ENCODE results near the gene EGF. TPM values are rescaled to one million over a fixed set of nuclear protein-coding genes. Genes with fewer than 3 reads are reported as not detected.
A peak's percentile ranks its signal among the peaks of the same experiment; 100 is the strongest.
"Not testable (repeated sequence)": the region's sequence is repeated elsewhere in the genome, so short reads cannot be mapped to it uniquely, and the experiment has no call there.

Gene EGF
- total and polyA plus RNA-seq, 5 donors from 2014 or later = 2.1 TPM; not detected in 4

GRCh38 chr4:109949099-109949718 lies 36.5 kb downstream of the EGF start:
- H3K4me1 Mint-ChIP-seq; ATAC-seq (ENCODE audit: low read depth in 2 of 2): not testable (repeated sequence)

GRCh38 chr4:109952612-109953011 lies 39.9 kb downstream of the EGF start:
- peaks cover 0 to 2% (median 0%) of the 10 kb centered on the region in 7 donors for H3K9me3 Mint-ChIP-seq
- H3K27me3 Mint-ChIP-seq = peaks cover 23% of the 10 kb centered on the region
- H3K36me3 Mint-ChIP-seq = no peaks in the 10 kb centered on the region
- no peaks in the 10 kb centered on the region for H3K4me1 Mint-ChIP-seq
- H3K27ac Mint-ChIP-seq = no peak overlapping the region
- ATAC-seq (ENCODE audit: low read depth in 2 of 2) (no peak), DNase-seq (no peak)
- Histone ChIP-seq H3K27ac (ENCODE audit: insufficient read depth, low read length, poor library complexity, severe bottlenecking) (no peak overlapping the region), H3K9me3 (ENCODE audit: control insufficient read depth in 2 of 2, low read length in 2 of 2) (no peaks in the 10 kb centered on the region), H3K4me3 (ENCODE audit: low read depth, low read length) (no peak overlapping the region), H3K4me1 (ENCODE audit: control insufficient read depth, insufficient read depth, low read length, poor library complexity, severe bottlenecking) (no peaks in the 10 kb centered on the region), H3K27me3 (ENCODE audit: control insufficient read depth, insufficient read depth, low read length) (no peaks in the 10 kb centered on the region), H3K36me3 (ENCODE audit: control insufficient read depth, insufficient read depth, low read length) (no peaks in the 10 kb centered on the region)
- no peak overlapping the region for H3K4me3 Mint-ChIP-seq

More at GRCh38 chr4:109949099-109949718, 36.5 kb downstream of the EGF start:
- not testable (repeated sequence) for H3K27ac Mint-ChIP-seq; H3K9me3 Mint-ChIP-seq; H3K4me3 ChIP-seq (ENCODE audit: low read depth, low read length); DNase-seq; H3K4me1 ChIP-seq (ENCODE audit: control insufficient read depth, insufficient read depth, low read length, poor library complexity, severe bottlenecking); H3K36me3 ChIP-seq (ENCODE audit: control insufficient read depth, insufficient read depth, low read length); H3K4me3 Mint-ChIP-seq; H3K27me3 ChIP-seq (ENCODE audit: control insufficient read depth, insufficient read depth, low read length); H3K9me3 ChIP-seq (ENCODE audit: control insufficient read depth in 2 of 2, low read length in 2 of 2); H3K36me3 Mint-ChIP-seq; H3K27ac ChIP-seq (ENCODE audit: insufficient read depth, low read length, poor library complexity, severe bottlenecking)
- H3K27me3 Mint-ChIP-seq = peaks cover 15% of the 10 kb centered on the region

- no peaks in the 10 kb centered on the region for H3K36me3 ChIP-seq (ENCODE audit: control insufficient read depth, insufficient read depth, low read length)
- no peak overlapping the region for H3K4me3 ChIP-seq (ENCODE audit: low read depth, low read length)
- H3K4me1 Mint-ChIP-seq = no peaks in the 10 kb centered on the region
- no peaks in the 10 kb centered on the region for H3K9me3 ChIP-seq (ENCODE audit: control insufficient read depth in 2 of 2, low read length in 2 of 2)
- H3K9me3 Mint-ChIP-seq = peaks cover 0 to 2% (median 0%) of the 10 kb centered on the region in 7 donors
- H3K4me1 ChIP-seq (ENCODE audit: control insufficient read depth, insufficient read depth, low read length, poor library complexity, severe bottlenecking) = no peaks in the 10 kb centered on the region
- ATAC-seq (ENCODE audit: low read depth in 2 of 2) (no peak), DNase-seq (no peak)
- H3K27me3 ChIP-seq (ENCODE audit: control insufficient read depth, insufficient read depth, low read length) = no peaks in the 10 kb centered on the region
- H3K27ac Mint-ChIP-seq = no peak overlapping the region
- no peak overlapping the region for H3K4me3 Mint-ChIP-seq
- no peak overlapping the region for H3K27ac ChIP-seq (ENCODE audit: insufficient read depth, low read length, poor library complexity, severe bottlenecking)
- H3K27me3 Mint-ChIP-seq = peaks cover 28% of the 10 kb centered on the region
- no peaks in the 10 kb centered on the region for H3K36me3 Mint-ChIP-seq
These were observed 40.9 kb downstream of the EGF start for GRCh38 chr4:109953556-109953955.

- H3K4me1 Mint-ChIP-seq = no peaks in the 10 kb centered on the region
- no peak overlapping the region for H3K4me3 Mint-ChIP-seq
These were observed 42.5 kb downstream of the EGF start for GRCh38 chr4:109955146-109955545.

GRCh38 chr4:109957227-109957626 lies 44.5 kb downstream of the EGF start:
- no peak overlapping the region for H3K27ac ChIP-seq (ENCODE audit: insufficient read depth, low read length, poor library complexity, severe bottlenecking)
- no peaks in the 10 kb centered on the region for H3K9me3 Mint-ChIP-seq

More at GRCh38 chr4:109955146-109955545, 42.5 kb downstream of the EGF start:
- DNase-seq (no peak), ATAC-seq (ENCODE audit: low read depth in 2 of 2) (no peak)
- no peaks in the 10 kb centered on the region for H3K4me1 ChIP-seq (ENCODE audit: control insufficient read depth, insufficient read depth, low read length, poor library complexity, severe bottlenecking)
- H3K27me3 ChIP-seq (ENCODE audit: control insufficient read depth, insufficient read depth, low read length) = no peaks in the 10 kb centered on the region
- H3K27ac ChIP-seq (ENCODE audit: insufficient read depth, low read length, poor library complexity, severe bottlenecking) = no peak overlapping the region
- Mint-ChIP-seq H3K9me3 (peaks cover 0 to under 1% (median 0%) of the 10 kb centered on the region in 7 donors), H3K27ac (no peak overlapping the region), H3K27me3 (peaks cover 29% of the 10 kb centered on the region), H3K36me3 (no peaks in the 10 kb centered on the region)
- H3K9me3 ChIP-seq (ENCODE audit: control insufficient read depth in 2 of 2, low read length in 2 of 2) = no peaks in the 10 kb centered on the region
- H3K36me3 ChIP-seq (ENCODE audit: control insufficient read depth, insufficient read depth, low read length) = no peaks in the 10 kb centered on the region
- H3K4me3 ChIP-seq (ENCODE audit: low read depth, low read length) = no peak overlapping the region

GRCh38 chr4:109959195-109959594 lies 46.5 kb downstream of the EGF start:
- H3K36me3 ChIP-seq (ENCODE audit: control insufficient read depth, insufficient read depth, low read length) = no peaks in the 10 kb centered on the region
- Mint-ChIP-seq H3K27ac (no peak overlapping the region), H3K4me3 (no peak overlapping the region), H3K9me3 (no peaks in the 10 kb centered on the region), H3K4me1 (no peaks in the 10 kb centered on the region), H3K36me3 (no peaks in the 10 kb centered on the region), H3K27me3 (peaks cover 28% of the 10 kb centered on the region)
- DNase-seq (no peak), ATAC-seq (ENCODE audit: low read depth in 2 of 2) (no peak)
- H3K4me3 ChIP-seq (ENCODE audit: low read depth, low read length) = no peak overlapping the region
- no peaks in the 10 kb centered on the region for H3K27me3 ChIP-seq (ENCODE audit: control insufficient read depth, insufficient read depth, low read length)
- no peak overlapping the region for H3K27ac ChIP-seq (ENCODE audit: insufficient read depth, low read length, poor library complexity, severe bottlenecking)
- no peaks in the 10 kb centered on the region for H3K9me3 ChIP-seq (ENCODE audit: control insufficient read depth in 2 of 2, low read length in 2 of 2)
- no peaks in the 10 kb centered on the region for H3K4me1 ChIP-seq (ENCODE audit: control insufficient read depth, insufficient read depth, low read length, poor library complexity, severe bottlenecking)

More at GRCh38 chr4:109957227-109957626, 44.5 kb downstream of the EGF start:
- Histone ChIP-seq H3K4me1 (ENCODE audit: control insufficient read depth, insufficient read depth, low read length, poor library complexity, severe bottlenecking) (no peaks in the 10 kb centered on the region), H3K36me3 (ENCODE audit: control insufficient read depth, insufficient read depth, low read length) (no peaks in the 10 kb centered on the region), H3K9me3 (ENCODE audit: control insufficient read depth in 2 of 2, low read length in 2 of 2) (no peaks in the 10 kb centered on the region), H3K27me3 (ENCODE audit: control insufficient read depth, insufficient read depth, low read length) (no peaks in the 10 kb centered on the region), H3K4me3 (ENCODE audit: low read depth, low read length) (no peak overlapping the region)
- peak overlapping the region in 1 of 3 donors; percentile 7 for H3K27ac Mint-ChIP-seq
- no peak for ATAC-seq (ENCODE audit: low read depth in 2 of 2)
- no peaks in the 10 kb centered on the region for H3K36me3 Mint-ChIP-seq
- no peaks in the 10 kb centered on the region for H3K4me1 Mint-ChIP-seq
- DNase-seq = no peak
- H3K27me3 Mint-ChIP-seq = peaks cover 23% of the 10 kb centered on the region
- no peak overlapping the region for H3K4me3 Mint-ChIP-seq

- peaks cover 0 to 1% (median 0%) of the 10 kb centered on the region in 7 donors for H3K9me3 Mint-ChIP-seq
- no peak for ATAC-seq (ENCODE audit: low read depth in 2 of 2)
- no peak overlapping the region for H3K27ac Mint-ChIP-seq
- Histone ChIP-seq H3K27me3 (ENCODE audit: control insufficient read depth, insufficient read depth, low read length) (peaks cover 2% of the 10 kb centered on the region), H3K4me1 (ENCODE audit: control insufficient read depth, insufficient read depth, low read length, poor library complexity, severe bottlenecking) (no peaks in the 10 kb centered on the region), H3K4me3 (ENCODE audit: low read depth, low read length) (no peak overlapping the region), H3K27ac (ENCODE audit: insufficient read depth, low read length, poor library complexity, severe bottlenecking) (no peak overlapping the region), H3K9me3 (ENCODE audit: control insufficient read depth in 2 of 2, low read length in 2 of 2) (no peaks in the 10 kb centered on the region), H3K36me3 (ENCODE audit: control insufficient read depth, insufficient read depth, low read length) (no peaks in the 10 kb centered on the region)
- H3K36me3 Mint-ChIP-seq = no peaks in the 10 kb centered on the region
- no peak for DNase-seq
- peaks cover 22% of the 10 kb centered on the region for H3K27me3 Mint-ChIP-seq
- no peaks in the 10 kb centered on the region for H3K4me1 Mint-ChIP-seq
- no peak overlapping the region for H3K4me3 Mint-ChIP-seq
These were observed 49.7 kb downstream of the EGF start for GRCh38 chr4:109962401-109962800.

- H3K9me3 ChIP-seq (ENCODE audit: control insufficient read depth in 2 of 2, low read length in 2 of 2) = no peaks in the 10 kb centered on the region
- peaks cover 3% of the 10 kb centered on the region for H3K4me1 ChIP-seq (ENCODE audit: control insufficient read depth, insufficient read depth, low read length, poor library complexity, severe bottlenecking)
- H3K36me3 Mint-ChIP-seq = no peaks in the 10 kb centered on the region
- peaks cover 0 to 7% (median 3%) of the 10 kb centered on the region in 4 donors for H3K4me1 Mint-ChIP-seq
- H3K27me3 ChIP-seq (ENCODE audit: control insufficient read depth, insufficient read depth, low read length) = peaks cover 10% of the 10 kb centered on the region
- H3K27ac ChIP-seq (ENCODE audit: insufficient read depth, low read length, poor library complexity, severe bottlenecking) = no peak overlapping the region
- H3K4me3 ChIP-seq (ENCODE audit: low read depth, low read length) = no peak overlapping the region
- ATAC-seq (ENCODE audit: low read depth in 2 of 2) = no peak
- peaks cover 21% of the 10 kb centered on the region for H3K27me3 Mint-ChIP-seq
- H3K27ac Mint-ChIP-seq = no peak overlapping the region
- no peak overlapping the region for H3K4me3 Mint-ChIP-seq
- H3K36me3 ChIP-seq (ENCODE audit: control insufficient read depth, insufficient read depth, low read length) = no peaks in the 10 kb centered on the region
- peaks cover 0 to 1% (median 0%) of the 10 kb centered on the region in 7 donors for H3K9me3 Mint-ChIP-seq
- no peak for DNase-seq
These were observed 54.3 kb downstream of the EGF start for GRCh38 chr4:109966891-109967481.
